ENCODE measurements around the gene GAPT.

Gene GAPT

GRCh38 chr5:58451732-58452565 lies 39.3 kb upstream of the GAPT start:
- no peak overlapping the region for H3K27ac ChIP-seq
- TF ChIP-seq ZFX (IDR thresholded peaks at IDR 0.05) (no peak), CTCF (conservative IDR thresholded peaks at IDR 0.05) (no peak)

GRCh38 chr5:58452566-58453258 lies 38.5 kb upstream of the GAPT start:
- H3K27ac ChIP-seq, result no peak overlapping the region
- no peak for TF ChIP-seq CTCF (conservative IDR thresholded peaks at IDR 0.05)
- TF ChIP-seq ZFX (IDR thresholded peaks at IDR 0.05), result no peak

- H3K27ac ChIP-seq, result no peak overlapping the region
- TF ChIP-seq ZFX (IDR thresholded peaks at IDR 0.05) (no peak), CTCF (conservative IDR thresholded peaks at IDR 0.05) (no peak)
Observed at GRCh38 chr5:58453306-58453705, 37.9 kb upstream of the GAPT start.

GRCh38 chr5:58454025-58454424 lies 37.2 kb upstream of the GAPT start:
- TF ChIP-seq CTCF (conservative IDR thresholded peaks at IDR 0.05), result no peak
- TF ChIP-seq ZFX (IDR thresholded peaks at IDR 0.05), result no peak
- no peak overlapping the region for H3K27ac ChIP-seq

GRCh38 chr5:58455066-58455465 lies 36.2 kb upstream of the GAPT start:
- H3K27ac ChIP-seq, result no peak overlapping the region
- no peak for TF ChIP-seq ZFX (IDR thresholded peaks at IDR 0.05)
- TF ChIP-seq CTCF (conservative IDR thresholded peaks at IDR 0.05), result no peak

- no peak for TF ChIP-seq CTCF (conservative IDR thresholded peaks at IDR 0.05)
- no peak for TF ChIP-seq ZFX (IDR thresholded peaks at IDR 0.05)
- H3K27ac ChIP-seq, result no peak overlapping the region
Observed at GRCh38 chr5:58455480-58455879, 35.8 kb upstream of the GAPT start.

GRCh38 chr5:58456026-58456425 lies 35.2 kb upstream of the GAPT start:
- TF ChIP-seq CTCF (conservative IDR thresholded peaks at IDR 0.05), result no peak
- TF ChIP-seq ZFX (IDR thresholded peaks at IDR 0.05), result no peak
- no peak overlapping the region for H3K27ac ChIP-seq
